ENCODE results near the gene HLA-DQB2. TPM values are rescaled to one million over a fixed set of nuclear protein-coding genes. Genes with fewer than 3 reads are reported as not detected.

Gene HLA-DQB2
- total RNA-seq, 1 donor = not detected

DNA sequence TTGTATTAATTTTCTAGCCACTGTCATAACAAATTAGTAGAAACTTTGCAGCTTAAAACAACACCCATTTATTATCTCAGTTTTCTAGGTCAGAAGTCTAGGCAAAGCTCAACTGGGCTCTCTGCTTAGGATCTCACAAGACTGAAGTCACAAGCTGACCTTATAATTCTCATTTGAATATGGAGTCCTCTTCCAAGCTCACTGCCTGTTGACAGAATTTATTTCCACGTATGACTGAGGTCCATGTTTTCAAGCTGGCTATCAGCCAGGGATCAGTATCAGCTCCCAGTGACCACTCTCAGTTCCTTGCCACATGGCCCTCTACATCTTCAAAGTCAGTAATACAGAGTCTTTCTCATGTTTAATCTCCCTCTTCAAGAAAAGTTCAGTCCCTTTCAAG, 11.7 kb upstream of the HLA-DQB2 start:
- no peak overlapping the region for H3K4me3 ChIP-seq (ENCODE audit: low read depth, low read length)
- TF ChIP-seq CTCF (IDR thresholded peaks at IDR 0.05; ENCODE audit: insufficient read depth, low read length) = no peak
- no peak for DNase-seq (ENCODE audit: low read depth)

- no peak overlapping the region for H3K4me3 ChIP-seq (ENCODE audit: low read depth, low read length)
- no peak for TF ChIP-seq CTCF (IDR thresholded peaks at IDR 0.05; ENCODE audit: insufficient read depth, low read length)
- DNase-seq (ENCODE audit: low read depth) = no peak
Measured at GRCh38 chr6:32774426-32774825, 11.1 kb upstream of the HLA-DQB2 start.

DNA sequence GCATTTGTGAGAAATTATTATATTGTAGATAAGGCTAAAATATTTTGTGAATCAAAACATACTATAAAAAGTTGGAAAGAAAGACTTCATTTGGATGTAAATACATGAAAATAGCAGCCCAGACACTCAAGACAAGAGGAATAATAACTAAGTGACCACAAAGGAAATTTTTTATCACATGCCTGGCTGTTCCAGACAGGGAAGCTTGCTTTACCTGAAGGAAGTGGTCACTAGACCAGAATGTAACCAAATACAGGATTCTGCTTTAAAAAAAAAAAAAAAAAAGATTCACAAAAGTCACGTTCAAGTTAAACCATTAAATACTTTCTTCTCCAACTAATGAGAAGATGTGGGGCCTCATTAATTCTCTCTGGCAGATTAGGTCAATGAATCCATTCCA, 9.3 kb upstream of the HLA-DQB2 start:
- TF ChIP-seq CTCF (IDR thresholded peaks at IDR 0.05; ENCODE audit: insufficient read depth, low read length) = no peak
- no peak for DNase-seq (ENCODE audit: low read depth)
- H3K4me3 ChIP-seq (ENCODE audit: low read depth, low read length) = no peak overlapping the region

GRCh38 chr6:32764048-32764447, 716 bp upstream of the HLA-DQB2 start:
- no peak for DNase-seq (ENCODE audit: low read depth)
- H3K4me3 ChIP-seq (ENCODE audit: low read depth, low read length) = no peak overlapping the region
- TF ChIP-seq CTCF (IDR thresholded peaks at IDR 0.05; ENCODE audit: insufficient read depth, low read length) = no peak

GRCh38 chr6:32761548-32761947, 1.8 kb downstream of the HLA-DQB2 start:
- no peak for TF ChIP-seq CTCF (IDR thresholded peaks at IDR 0.05; ENCODE audit: insufficient read depth, low read length)
- H3K4me3 ChIP-seq (ENCODE audit: low read depth, low read length) = no peak overlapping the region

DNA sequence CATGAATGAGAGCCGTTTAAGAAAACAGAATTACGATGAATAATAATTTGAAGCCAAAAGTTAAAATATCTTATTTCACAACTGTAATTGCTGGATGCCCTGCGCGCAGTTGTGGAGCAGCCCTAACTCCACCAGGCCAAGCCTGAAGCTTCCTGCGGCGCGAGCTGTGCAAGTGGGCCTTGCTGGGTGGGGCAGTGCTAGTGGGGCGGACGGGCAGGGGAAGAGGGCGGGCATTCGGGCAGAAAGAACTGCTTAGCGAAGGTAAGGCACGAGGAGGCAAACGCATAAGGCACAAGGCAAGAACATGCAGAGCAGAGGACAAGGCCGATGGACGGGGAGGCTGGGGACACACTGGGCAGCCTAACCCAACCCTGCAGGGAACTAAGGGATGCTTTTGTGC, 2.3 kb downstream of the HLA-DQB2 start:
- no peak overlapping the region for H3K4me3 ChIP-seq (ENCODE audit: low read depth, low read length)
- DNase-seq (ENCODE audit: low read depth) = no peak
- TF ChIP-seq CTCF (IDR thresholded peaks at IDR 0.05; ENCODE audit: insufficient read depth, low read length) = no peak

More at GRCh38 chr6:32761548-32761947, 1.8 kb downstream of the HLA-DQB2 start:
- no peak for DNase-seq (ENCODE audit: low read depth)

DNA sequence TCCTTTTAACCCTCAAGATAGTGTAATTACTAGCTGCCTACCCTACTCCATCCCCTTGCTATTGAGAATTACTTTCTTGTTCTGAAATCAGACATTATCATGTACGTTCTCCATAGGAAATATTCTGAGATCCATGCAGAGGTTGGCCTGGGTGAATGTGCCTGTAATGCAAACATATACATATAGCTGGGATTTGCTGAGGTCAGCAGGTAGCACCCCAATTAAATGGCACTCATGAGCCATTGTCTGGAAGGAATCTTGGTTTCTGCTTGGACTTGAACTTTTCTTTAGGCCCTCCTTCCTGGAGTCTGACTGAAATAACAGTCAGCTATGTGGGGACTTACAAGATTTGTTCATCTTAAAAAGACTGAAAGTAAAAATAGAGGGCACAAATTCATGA, 3.7 kb downstream of the HLA-DQB2 start:
- TF ChIP-seq CTCF (IDR thresholded peaks at IDR 0.05; ENCODE audit: insufficient read depth, low read length) = no peak
- DNase-seq (ENCODE audit: low read depth) = no peak

More for the DNA sequence above, 3.7 kb downstream of the HLA-DQB2 start:
- H3K4me3 ChIP-seq (ENCODE audit: low read depth, low read length) = no peak overlapping the region
